DMS79 treated with DMSO at 0.1 percent for 48 hours (cell line): Measurements from ENCODE around the gene ASCL2.
"Not testable (repeated sequence)": the region's sequence is repeated elsewhere in the genome, so short reads cannot be mapped to it uniquely, and the experiment has no call there.

ENCODE experiments used
- DNase-seq: peaks from one replicate; lab custom pipeline; 2025; lab: John Stamatoyannopoulos, UW

The ASCL2 gene

GRCh38 chr11:2259466-2259830 lies 10.9 kb downstream of the ASCL2 start:
- no peak for DNase-seq

- no peak for DNase-seq
Observed at GRCh38 chr11:2258501-2259465, 11.6 kb downstream of the ASCL2 start.

GRCh38 chr11:2256951-2257700 lies 13.3 kb downstream of the ASCL2 start:
- DNase-seq = peak; percentile 62

GRCh38 chr11:2256293-2256913 lies 14.0 kb downstream of the ASCL2 start:
- peak; percentile 59 for DNase-seq

GRCh38 chr11:2252018-2252417 lies 18.4 kb downstream of the ASCL2 start:
- DNase-seq = no peak

- DNase-seq = no peak
Observed at GRCh38 chr11:2251138-2251537, 19.2 kb downstream of the ASCL2 start.

GRCh38 chr11:2250485-2250884 lies 19.9 kb downstream of the ASCL2 start:
- DNase-seq = no peak

- DNase-seq = no peak
Observed at GRCh38 chr11:2250041-2250440, 20.3 kb downstream of the ASCL2 start.

- no peak for DNase-seq
Observed at GRCh38 chr11:2249189-2249916, 21.0 kb downstream of the ASCL2 start.

GRCh38 chr11:2248762-2249161 lies 21.6 kb downstream of the ASCL2 start:
- no peak for DNase-seq

GRCh38 chr11:2248242-2248641 lies 22.1 kb downstream of the ASCL2 start:
- no peak for DNase-seq

- no peak for DNase-seq
Observed at GRCh38 chr11:2247496-2247895, 22.9 kb downstream of the ASCL2 start.

- no peak for DNase-seq
Observed at GRCh38 chr11:2240834-2241233, 29.6 kb downstream of the ASCL2 start.

GRCh38 chr11:2237457-2238238 lies 32.7 kb downstream of the ASCL2 start:
- DNase-seq = no peak

GRCh38 chr11:2236381-2237134 lies 33.8 kb downstream of the ASCL2 start:
- DNase-seq = not testable (repeated sequence)

- no peak for DNase-seq
Observed at GRCh38 chr11:2235588-2236326, 34.6 kb downstream of the ASCL2 start.

- DNase-seq = no peak
Observed at GRCh38 chr11:2234963-2235362, 35.4 kb downstream of the ASCL2 start.

GRCh38 chr11:2233693-2234455 lies 36.5 kb downstream of the ASCL2 start:
- no peak for DNase-seq

GRCh38 chr11:2229713-2230297 lies 40.6 kb downstream of the ASCL2 start:
- no peak for DNase-seq
